Measurements from ENCODE around the gene PDIA4. TPM values are rescaled to one million over a fixed set of nuclear protein-coding genes. Genes with fewer than 3 reads are reported as not detected.

Gene PDIA4
- total and polyA plus RNA-seq, 5 donors from 2014 or later, result 33.4 to 78.3 (median 67.5) TPM

DNA sequence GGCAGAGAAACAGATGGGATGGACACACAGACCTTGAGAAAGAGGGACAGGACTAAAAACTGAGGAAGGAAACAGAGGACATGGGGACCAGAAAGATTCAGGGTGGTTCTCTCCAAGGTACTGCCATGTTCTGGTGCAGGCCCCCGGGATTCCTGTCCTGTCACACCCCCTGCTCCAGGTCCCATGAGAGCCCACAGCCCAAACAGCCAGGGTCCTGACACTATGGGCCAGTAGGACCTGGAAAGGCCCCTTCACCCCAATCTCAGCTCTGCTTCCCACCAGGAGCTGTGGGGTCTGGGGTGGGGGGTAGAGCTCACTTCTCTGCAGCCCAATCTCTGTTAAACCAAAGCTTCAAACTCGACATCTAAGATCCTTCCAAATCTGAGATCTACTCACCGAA is 21.2 kb downstream of the PDIA4 start:
- peaks cover 16% of the 10 kb centered on the region for H3K36me3 Mint-ChIP-seq
- Histone ChIP-seq H3K27ac (ENCODE audit: insufficient read depth, low read length, poor library complexity, severe bottlenecking) (no peak overlapping the region), H3K4me1 (ENCODE audit: control insufficient read depth, insufficient read depth, low read length, poor library complexity, severe bottlenecking) (peaks cover 6% of the 10 kb centered on the region), H3K9me3 (ENCODE audit: control insufficient read depth in 2 of 2, low read length in 2 of 2) (no peaks in the 10 kb centered on the region), H3K36me3 (ENCODE audit: control insufficient read depth, insufficient read depth, low read length) (peaks cover 58% of the 10 kb centered on the region), H3K27me3 (ENCODE audit: control insufficient read depth, insufficient read depth, low read length) (no peaks in the 10 kb centered on the region), H3K4me3 (ENCODE audit: low read depth, low read length) (no peak overlapping the region)
- DNase-seq, result no peak
- H3K4me3 Mint-ChIP-seq, result no peak overlapping the region
- no peak for ATAC-seq (ENCODE audit: low read depth in 2 of 2)
- no peaks in the 10 kb centered on the region for H3K9me3 Mint-ChIP-seq
- peak overlapping the region in 1 of 3 donors; percentile 55 for H3K27ac Mint-ChIP-seq
- H3K27me3 Mint-ChIP-seq, result no peaks in the 10 kb centered on the region
- peaks cover 3 to 6% (median 4%) of the 10 kb centered on the region in 4 donors for H3K4me1 Mint-ChIP-seq

DNA sequence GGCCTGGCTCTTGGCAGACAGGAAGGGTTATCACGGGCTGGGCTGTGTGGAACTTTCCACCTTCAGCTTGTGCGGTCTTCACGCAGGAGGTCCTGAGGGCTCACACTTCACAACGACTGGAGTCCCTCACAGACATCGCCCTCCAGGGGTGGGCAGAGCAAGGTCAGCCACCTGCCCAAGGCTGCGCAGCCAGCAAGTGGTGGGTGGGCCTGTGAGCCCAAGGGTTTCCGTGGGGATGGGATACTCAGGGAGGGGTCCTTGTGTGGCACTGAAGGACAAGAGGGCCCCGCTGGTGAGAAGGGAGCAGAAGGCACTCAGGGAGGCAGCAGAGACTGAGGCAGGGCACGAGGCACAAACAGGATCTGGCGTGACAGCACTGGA is 22.0 kb downstream of the PDIA4 start:
- DNase-seq, result no peak
- H3K36me3 ChIP-seq (ENCODE audit: control insufficient read depth, insufficient read depth, low read length), result peaks cover 50% of the 10 kb centered on the region
- peaks cover 6% of the 10 kb centered on the region for H3K4me1 ChIP-seq (ENCODE audit: control insufficient read depth, insufficient read depth, low read length, poor library complexity, severe bottlenecking)
- no peak overlapping the region for H3K27ac ChIP-seq (ENCODE audit: insufficient read depth, low read length, poor library complexity, severe bottlenecking)
- peaks cover 3 to 6% (median 4%) of the 10 kb centered on the region in 4 donors for H3K4me1 Mint-ChIP-seq
- peak overlapping the region in 1 of 3 donors; percentile 60 for H3K27ac Mint-ChIP-seq
- no peaks in the 10 kb centered on the region for H3K27me3 ChIP-seq (ENCODE audit: control insufficient read depth, insufficient read depth, low read length)
- H3K4me3 Mint-ChIP-seq, result no peak overlapping the region
- H3K27me3 Mint-ChIP-seq, result no peaks in the 10 kb centered on the region
- no peaks in the 10 kb centered on the region for H3K9me3 Mint-ChIP-seq
- no peak for ATAC-seq (ENCODE audit: low read depth in 2 of 2)
- H3K9me3 ChIP-seq (ENCODE audit: control insufficient read depth in 2 of 2, low read length in 2 of 2), result no peaks in the 10 kb centered on the region
- no peak overlapping the region for H3K4me3 ChIP-seq (ENCODE audit: low read depth, low read length)
- H3K36me3 Mint-ChIP-seq, result peaks cover 14% of the 10 kb centered on the region

DNA sequence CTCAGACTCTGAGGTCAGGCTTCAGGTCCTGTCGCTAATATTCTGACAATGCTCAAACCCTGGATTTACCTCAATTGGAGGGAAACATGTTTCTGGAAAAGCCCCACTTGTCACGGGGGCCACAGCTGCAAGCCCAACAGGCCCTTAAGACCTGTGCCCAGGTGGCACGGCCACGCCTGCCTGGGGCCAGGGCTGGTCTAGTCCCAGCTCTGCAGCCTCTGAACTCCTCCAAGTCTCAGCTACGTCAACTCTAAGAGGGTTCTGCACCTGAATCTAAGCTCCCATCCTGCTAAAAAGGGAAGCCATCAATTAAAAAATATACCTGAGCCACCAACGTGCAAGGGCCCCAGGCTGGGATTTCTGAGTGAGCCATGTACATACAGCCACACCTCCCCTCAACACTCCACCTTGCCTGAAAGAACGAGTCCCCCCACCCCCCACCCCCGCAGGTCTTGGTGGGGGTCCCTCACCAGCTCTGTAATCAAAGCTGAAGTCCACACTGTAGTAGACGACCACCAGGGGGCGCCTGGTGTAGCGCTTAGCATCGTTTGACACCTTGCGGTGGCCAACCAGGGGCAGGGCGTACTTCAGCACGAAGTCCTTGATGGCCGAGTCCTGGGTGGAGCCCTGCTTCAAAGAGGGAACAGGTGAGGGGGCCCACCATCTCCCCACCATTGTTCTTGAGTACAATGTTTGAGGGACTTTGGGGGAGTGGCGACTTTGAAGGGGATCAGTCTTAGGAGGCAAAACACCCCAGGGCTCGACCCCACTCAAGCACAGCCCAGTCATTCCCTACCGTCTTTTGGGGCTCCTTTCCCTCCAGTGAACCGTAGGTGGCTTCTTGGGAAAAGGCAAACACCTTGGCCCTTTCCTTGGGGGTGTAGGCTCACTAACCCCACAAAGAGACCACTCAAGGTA is 22.6 kb downstream of the PDIA4 start:
- no peak overlapping the region for H3K4me3 Mint-ChIP-seq
- H3K4me1 Mint-ChIP-seq, result peaks cover 3 to 6% (median 4%) of the 10 kb centered on the region in 4 donors
- H3K4me3 ChIP-seq (ENCODE audit: low read depth, low read length), result no peak overlapping the region
- ATAC-seq (ENCODE audit: low read depth in 2 of 2) (peak; percentile 86 to 89), DNase-seq (peak; percentile 71 to 84 (median 76))
- no peaks in the 10 kb centered on the region for H3K9me3 ChIP-seq (ENCODE audit: control insufficient read depth in 2 of 2, low read length in 2 of 2)
- H3K27me3 Mint-ChIP-seq, result no peaks in the 10 kb centered on the region
- peaks cover 6% of the 10 kb centered on the region for H3K4me1 ChIP-seq (ENCODE audit: control insufficient read depth, insufficient read depth, low read length, poor library complexity, severe bottlenecking)
- H3K27ac Mint-ChIP-seq, result peak overlapping the region; percentile 28 to 71 (median 60)
- peaks cover 44% of the 10 kb centered on the region for H3K36me3 ChIP-seq (ENCODE audit: control insufficient read depth, insufficient read depth, low read length)
- H3K27me3 ChIP-seq (ENCODE audit: control insufficient read depth, insufficient read depth, low read length), result no peaks in the 10 kb centered on the region
- no peak overlapping the region for H3K27ac ChIP-seq (ENCODE audit: insufficient read depth, low read length, poor library complexity, severe bottlenecking)
- H3K9me3 Mint-ChIP-seq, result no peaks in the 10 kb centered on the region
- H3K36me3 Mint-ChIP-seq, result peaks cover 11% of the 10 kb centered on the region

DNA sequence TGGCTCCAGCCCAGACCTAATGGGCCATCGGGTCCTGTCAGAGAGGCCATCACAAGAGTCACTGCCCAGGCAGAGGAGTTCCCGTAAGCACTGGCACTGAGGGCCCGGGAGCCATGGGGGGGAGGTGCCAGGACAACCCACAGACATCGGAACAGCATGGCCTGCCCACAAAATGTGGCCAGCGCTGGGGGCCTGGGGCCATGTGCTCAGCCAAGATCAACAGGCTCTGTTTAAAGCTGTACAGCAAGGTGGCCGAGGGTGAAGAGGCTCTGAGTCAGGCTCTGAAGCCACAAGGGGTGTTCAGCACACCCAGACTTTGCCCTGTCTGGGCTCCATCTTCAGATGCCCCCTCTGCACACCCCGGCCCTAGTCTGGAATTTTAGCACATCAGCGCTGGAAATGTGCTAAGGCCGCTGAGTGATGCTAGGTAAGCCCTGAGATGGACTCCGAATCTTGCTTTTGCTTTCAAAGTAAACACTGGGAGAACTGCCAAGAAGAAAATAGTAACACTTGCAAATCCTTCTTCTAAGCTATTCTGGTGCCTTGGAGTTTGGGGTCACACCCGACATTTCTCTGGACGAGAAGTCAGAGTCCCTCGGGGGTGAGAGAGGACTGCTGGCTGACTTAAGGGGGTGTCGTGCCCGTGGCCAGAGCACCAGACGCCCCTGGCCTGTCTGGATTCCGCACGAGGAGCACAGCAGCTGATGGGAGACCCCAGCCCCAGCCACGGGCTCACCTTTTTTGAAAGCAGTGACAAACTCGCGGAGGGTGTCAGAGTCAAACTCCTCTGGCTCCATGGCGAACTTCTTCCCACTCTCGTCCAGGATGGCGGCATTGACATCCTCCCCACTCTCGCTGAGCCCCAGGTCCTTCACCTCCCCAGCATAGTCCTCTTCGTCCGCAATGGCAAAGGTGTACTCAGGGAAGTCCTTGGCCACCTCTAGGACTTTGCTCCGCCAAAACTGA is 23.6 kb downstream of the PDIA4 start:
- Mint-ChIP-seq H3K4me3 (no peak overlapping the region), H3K4me1 (peaks cover 3 to 10% (median 5%) of the 10 kb centered on the region in 4 donors), H3K9me3 (no peaks in the 10 kb centered on the region), H3K27ac (no peak overlapping the region), H3K36me3 (peaks cover 11% of the 10 kb centered on the region), H3K27me3 (no peaks in the 10 kb centered on the region)
- Histone ChIP-seq H3K9me3 (ENCODE audit: control insufficient read depth in 2 of 2, low read length in 2 of 2) (no peaks in the 10 kb centered on the region), H3K27ac (ENCODE audit: insufficient read depth, low read length, poor library complexity, severe bottlenecking) (no peak overlapping the region), H3K4me1 (ENCODE audit: control insufficient read depth, insufficient read depth, low read length, poor library complexity, severe bottlenecking) (peaks cover 6% of the 10 kb centered on the region), H3K36me3 (ENCODE audit: control insufficient read depth, insufficient read depth, low read length) (peaks cover 34% of the 10 kb centered on the region), H3K27me3 (ENCODE audit: control insufficient read depth, insufficient read depth, low read length) (no peaks in the 10 kb centered on the region), H3K4me3 (ENCODE audit: low read depth, low read length) (no peak overlapping the region)
- DNase-seq (no peak), ATAC-seq (ENCODE audit: low read depth in 2 of 2) (no peak)

DNA sequence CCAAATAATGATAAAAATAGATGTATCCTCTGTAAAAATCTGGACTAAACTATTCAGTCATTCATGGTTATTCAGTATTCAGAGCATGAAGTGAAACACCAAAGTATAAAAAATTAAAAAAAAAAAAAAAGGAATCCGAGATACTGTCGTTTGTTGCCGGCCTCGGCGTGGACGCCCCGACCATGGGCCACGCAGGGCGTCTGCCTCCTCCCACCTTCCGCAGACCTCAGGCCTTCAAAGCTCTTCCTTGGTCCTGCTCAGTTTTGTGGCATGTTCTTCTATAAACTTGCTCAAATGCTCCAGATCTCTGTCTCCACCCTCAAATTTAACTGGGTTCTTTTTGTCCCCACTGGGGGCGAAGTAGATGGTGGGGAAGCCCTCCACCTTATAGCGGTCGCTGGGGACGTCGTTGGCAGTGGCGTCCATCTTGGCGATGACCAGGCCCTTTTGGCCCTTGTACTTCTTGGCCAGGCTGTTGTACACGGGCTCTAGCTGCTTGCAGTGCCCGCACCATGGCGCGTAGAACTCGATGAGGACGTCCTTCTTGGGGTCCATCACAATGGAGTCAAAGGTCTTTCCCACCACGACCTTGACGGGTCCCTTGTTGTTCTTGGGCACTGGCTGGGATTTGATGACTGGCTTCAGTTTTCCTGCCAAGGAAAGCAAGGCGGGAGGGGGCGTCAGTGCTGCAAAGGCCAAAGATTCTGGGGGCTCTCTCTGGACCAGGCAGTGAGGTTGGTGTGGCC is 24.6 kb downstream of the PDIA4 start:
- ATAC-seq (ENCODE audit: low read depth in 2 of 2) (no peak), DNase-seq (no peak)
- H3K27ac Mint-ChIP-seq, result peak overlapping the region in 1 of 3 donors; percentile 56
- no peaks in the 10 kb centered on the region for H3K9me3 Mint-ChIP-seq
- H3K4me1 Mint-ChIP-seq, result peaks cover 3 to 10% (median 5%) of the 10 kb centered on the region in 4 donors
- Histone ChIP-seq H3K27me3 (ENCODE audit: control insufficient read depth, insufficient read depth, low read length) (no peaks in the 10 kb centered on the region), H3K9me3 (ENCODE audit: control insufficient read depth in 2 of 2, low read length in 2 of 2) (no peaks in the 10 kb centered on the region), H3K36me3 (ENCODE audit: control insufficient read depth, insufficient read depth, low read length) (peaks cover 32% of the 10 kb centered on the region), H3K4me3 (ENCODE audit: low read depth, low read length) (no peak overlapping the region), H3K4me1 (ENCODE audit: control insufficient read depth, insufficient read depth, low read length, poor library complexity, severe bottlenecking) (peaks cover 6% of the 10 kb centered on the region), H3K27ac (ENCODE audit: insufficient read depth, low read length, poor library complexity, severe bottlenecking) (no peak overlapping the region)
- no peak overlapping the region for H3K4me3 Mint-ChIP-seq
- H3K27me3 Mint-ChIP-seq, result no peaks in the 10 kb centered on the region
- H3K36me3 Mint-ChIP-seq, result peaks cover 7% of the 10 kb centered on the region

- Mint-ChIP-seq H3K4me1 (peaks cover 3 to 10% (median 5%) of the 10 kb centered on the region in 4 donors), H3K27ac (no peak overlapping the region), H3K9me3 (no peaks in the 10 kb centered on the region), H3K36me3 (peaks cover 7% of the 10 kb centered on the region), H3K27me3 (no peaks in the 10 kb centered on the region), H3K4me3 (no peak overlapping the region)
- peaks cover 6% of the 10 kb centered on the region for H3K4me1 ChIP-seq (ENCODE audit: control insufficient read depth, insufficient read depth, low read length, poor library complexity, severe bottlenecking)
- H3K27me3 ChIP-seq (ENCODE audit: control insufficient read depth, insufficient read depth, low read length), result no peaks in the 10 kb centered on the region
- H3K36me3 ChIP-seq (ENCODE audit: control insufficient read depth, insufficient read depth, low read length), result peaks cover 29% of the 10 kb centered on the region
- ATAC-seq (ENCODE audit: low read depth in 2 of 2) (no peak), DNase-seq (no peak)
- H3K9me3 ChIP-seq (ENCODE audit: control insufficient read depth in 2 of 2, low read length in 2 of 2), result no peaks in the 10 kb centered on the region
- H3K27ac ChIP-seq (ENCODE audit: insufficient read depth, low read length, poor library complexity, severe bottlenecking), result no peak overlapping the region
- H3K4me3 ChIP-seq (ENCODE audit: low read depth, low read length), result no peak overlapping the region
Measured at GRCh38 chr7:149003018-149003417, 25.3 kb downstream of the PDIA4 start.

- Histone ChIP-seq H3K4me3 (ENCODE audit: low read depth, low read length) (no peak overlapping the region), H3K4me1 (ENCODE audit: control insufficient read depth, insufficient read depth, low read length, poor library complexity, severe bottlenecking) (peaks cover 6% of the 10 kb centered on the region), H3K27me3 (ENCODE audit: control insufficient read depth, insufficient read depth, low read length) (no peaks in the 10 kb centered on the region), H3K27ac (ENCODE audit: insufficient read depth, low read length, poor library complexity, severe bottlenecking) (no peak overlapping the region), H3K9me3 (ENCODE audit: control insufficient read depth in 2 of 2, low read length in 2 of 2) (no peaks in the 10 kb centered on the region), H3K36me3 (ENCODE audit: control insufficient read depth, insufficient read depth, low read length) (peaks cover 28% of the 10 kb centered on the region)
- ATAC-seq (ENCODE audit: low read depth in 2 of 2) (no peak), DNase-seq (no peak)
- H3K36me3 Mint-ChIP-seq, result peaks cover 7% of the 10 kb centered on the region
- no peaks in the 10 kb centered on the region for H3K9me3 Mint-ChIP-seq
- H3K4me1 Mint-ChIP-seq, result peaks cover 3 to 10% (median 5%) of the 10 kb centered on the region in 4 donors
- H3K27ac Mint-ChIP-seq, result no peak overlapping the region
- H3K4me3 Mint-ChIP-seq, result no peak overlapping the region
- H3K27me3 Mint-ChIP-seq, result no peaks in the 10 kb centered on the region
Measured at GRCh38 chr7:149002604-149003003, 25.7 kb downstream of the PDIA4 start.
